Measurements from ENCODE around the gene CCNA1. TPM values are rescaled to one million over a fixed set of nuclear protein-coding genes. Genes with fewer than 3 reads are reported as not detected.

The CCNA1 gene
- 0.37 and 1.0 TPM in 2 replicates for total RNA-seq

DNA sequence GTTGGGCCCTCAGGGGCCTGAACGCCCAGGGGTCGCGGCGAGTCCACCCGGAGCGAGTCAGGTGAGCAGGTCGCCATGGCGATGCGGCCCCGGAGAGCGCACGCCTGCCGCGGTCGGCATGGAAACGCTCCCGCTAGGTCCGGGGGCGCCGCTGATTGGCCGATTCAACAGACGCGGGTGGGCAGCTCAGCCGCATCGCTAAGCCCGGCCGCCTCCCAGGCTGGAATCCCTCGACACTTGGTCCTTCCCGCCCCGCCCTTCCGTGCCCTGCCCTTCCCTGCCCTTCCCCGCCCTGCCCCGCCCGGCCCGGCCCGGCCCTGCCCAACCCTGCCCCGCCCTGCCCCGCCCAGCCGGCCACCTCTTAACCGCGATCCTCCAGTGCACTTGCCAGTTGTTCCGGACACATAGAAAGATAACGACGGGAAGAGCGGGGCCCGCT lies at the start of gene CCNA1:
Gene CCNA1, plus strand, starts transcription at position 390 of the 439 bp plus-strand sequence. CDS start 562 bp downstream, outside the sequence.

Other genes with a start within 250 kb of the CCNA1 start
- 0.68 and 1.4 TPM in 2 replicates for gene SOHLH2, start 217.9 kb upstream of the CCNA1 start, total RNA-seq
- 1.1 and 2.5 TPM in 2 replicates for gene CCDC169, start 134.7 kb upstream of the CCNA1 start, total RNA-seq
- 94.1 and 158 TPM in 2 replicates for gene SPART, start 86.1 kb upstream of the CCNA1 start, total RNA-seq
- not detected in 2 replicates for gene SERTM1, start 241.5 kb downstream of the CCNA1 start, total RNA-seq

All from cardiac ventricle fibroblast (primary cell).